Nephron progenitor cell (in vitro differentiated cells): ENCODE measurements around the gene PDK3.

Source experiments
- DNase-seq: peaks from one replicate; pipeline ENCODE4 v3.0.0; 2021
- H3K27ac Mint-ChIP-seq: 2 replicates; pipeline ENCODE4 v1.8.0; 2021; ENCODE audit warnings: mild to moderate bottlenecking, moderate library complexity, mixed read lengths
- H3K27me3 Mint-ChIP-seq: 2 replicates; pipeline ENCODE4 v1.8.0; 2021; ENCODE audit warnings: mild to moderate bottlenecking, low read depth, mixed read lengths; ENCODE audit not compliant: poor library complexity
- H3K36me3 Mint-ChIP-seq: 2 replicates; pipeline ENCODE4 v1.8.0; 2021; ENCODE audit warnings: low read depth, mixed read lengths
- H3K4me1 Mint-ChIP-seq: 2 replicates; pipeline ENCODE4 v1.8.0; 2021; ENCODE audit warnings: mixed read lengths
- H3K4me3 Mint-ChIP-seq: 2 replicates; pipeline ENCODE4 v1.8.0; 2021; ENCODE audit warnings: mild to moderate bottlenecking, moderate library complexity, mixed read lengths
- H3K9me3 Mint-ChIP-seq: 2 replicates; pipeline ENCODE4 v1.8.0; 2021; ENCODE audit warnings: mild to moderate bottlenecking, moderate library complexity, mixed read lengths
- CTCF ChIP-seq: fragments of 200-600 bp; sonication (generic); IDR thresholded peaks from 2 replicates; pipeline ENCODE4 v1.5.0; 2021; ENCODE audit warnings: antibody characterized with exemption

PDK3 gene

GRCh38 chrX:24528605-24529004 lies 63.5 kb downstream of the PDK3 start:
- H3K4me1 Mint-ChIP-seq, result peaks cover 10% of the 10 kb centered on the region
- H3K9me3 Mint-ChIP-seq, result no peaks in the 10 kb centered on the region
- DNase-seq, result no peak
- peaks cover 72% of the 10 kb centered on the region for H3K36me3 Mint-ChIP-seq
- H3K27ac Mint-ChIP-seq, result no peak overlapping the region
- no peak overlapping the region for H3K4me3 Mint-ChIP-seq
- H3K27me3 Mint-ChIP-seq, result no peaks in the 10 kb centered on the region
- no peak for TF ChIP-seq CTCF

- no peak for DNase-seq
- Mint-ChIP-seq H3K4me3 (no peak overlapping the region), H3K27me3 (no peaks in the 10 kb centered on the region), H3K27ac (no peak overlapping the region), H3K4me1 (no peaks in the 10 kb centered on the region), H3K36me3 (peaks cover 54% of the 10 kb centered on the region), H3K9me3 (no peaks in the 10 kb centered on the region)
- TF ChIP-seq CTCF, result no peak
Measured at GRCh38 chrX:24536551-24536950, 71.5 kb downstream of the PDK3 start.

GRCh38 chrX:24542756-24543155 lies 77.7 kb downstream of the PDK3 start:
- TF ChIP-seq CTCF, result no peak
- no peak overlapping the region for H3K4me3 Mint-ChIP-seq
- peaks cover 4% of the 10 kb centered on the region for H3K4me1 Mint-ChIP-seq
- peaks cover 2% of the 10 kb centered on the region for H3K27me3 Mint-ChIP-seq
- DNase-seq, result no peak
- no peaks in the 10 kb centered on the region for H3K9me3 Mint-ChIP-seq
- H3K27ac Mint-ChIP-seq, result no peak overlapping the region
- H3K36me3 Mint-ChIP-seq, result peaks cover 20% of the 10 kb centered on the region

GRCh38 chrX:24547961-24548360 lies 82.9 kb downstream of the PDK3 start:
- H3K4me3 Mint-ChIP-seq, result no peak overlapping the region
- no peak for TF ChIP-seq CTCF
- peaks cover 6% of the 10 kb centered on the region for H3K36me3 Mint-ChIP-seq
- H3K4me1 Mint-ChIP-seq, result peaks cover 3% of the 10 kb centered on the region
- DNase-seq, result no peak
- H3K27me3 Mint-ChIP-seq, result peaks cover 2% of the 10 kb centered on the region
- H3K27ac Mint-ChIP-seq, result no peak overlapping the region
- no peaks in the 10 kb centered on the region for H3K9me3 Mint-ChIP-seq

- peaks cover 3% of the 10 kb centered on the region for H3K9me3 Mint-ChIP-seq
- TF ChIP-seq CTCF, result no peak
- no peaks in the 10 kb centered on the region for H3K4me1 Mint-ChIP-seq
- no peak overlapping the region for H3K27ac Mint-ChIP-seq
- H3K36me3 Mint-ChIP-seq, result peaks cover 3% of the 10 kb centered on the region
- DNase-seq, result no peak
- H3K4me3 Mint-ChIP-seq, result no peak overlapping the region
- H3K27me3 Mint-ChIP-seq, result peaks cover 2% of the 10 kb centered on the region
Measured at GRCh38 chrX:24550166-24550565, 85.1 kb downstream of the PDK3 start.

GRCh38 chrX:24553011-24553410 lies 87.9 kb downstream of the PDK3 start:
- DNase-seq, result no peak
- H3K27me3 Mint-ChIP-seq, result no peaks in the 10 kb centered on the region

More at GRCh38 chrX:24553011-24553410, 87.9 kb downstream of the PDK3 start:
- Mint-ChIP-seq H3K4me1 (no peaks in the 10 kb centered on the region), H3K4me3 (no peak overlapping the region), H3K9me3 (peaks cover 7% of the 10 kb centered on the region), H3K27ac (no peak overlapping the region), H3K36me3 (peaks cover 9% of the 10 kb centered on the region)
- no peak for TF ChIP-seq CTCF
